Right lobe of liver (tissue), 4 donors: ENCODE data around the gene ZNF692.

Experiments used
- POLR2A ChIP-seq: fragments of 450-650 bp; IDR thresholded peaks from one replicate; pipeline ENCODE4 v1.6.1; 2017; ENCODE audit warnings: antibody characterized with exemption, mild to moderate bottlenecking
- TF ChIP-seq, protein P1 (sequence below), 4 donors: fragments of 200-600 bp in 3 of 4; fragments of 450-650 bp in 1 of 4; IDR thresholded peaks; one replicate each; pipeline versions ENCODE4 v1.5.1 to v1.8.0; 2016 to 2022; ENCODE audit warnings: antibody characterized with exemption in 4 of 4, mild to moderate bottlenecking in 2 of 4
- donor health status: DM: no; HTN: no; CAD: no.
- donor health status: DM: no; HTN: no; CAD: no.
- donor health status: DM: no; HTN: yes; CAD: no.

DNA sequence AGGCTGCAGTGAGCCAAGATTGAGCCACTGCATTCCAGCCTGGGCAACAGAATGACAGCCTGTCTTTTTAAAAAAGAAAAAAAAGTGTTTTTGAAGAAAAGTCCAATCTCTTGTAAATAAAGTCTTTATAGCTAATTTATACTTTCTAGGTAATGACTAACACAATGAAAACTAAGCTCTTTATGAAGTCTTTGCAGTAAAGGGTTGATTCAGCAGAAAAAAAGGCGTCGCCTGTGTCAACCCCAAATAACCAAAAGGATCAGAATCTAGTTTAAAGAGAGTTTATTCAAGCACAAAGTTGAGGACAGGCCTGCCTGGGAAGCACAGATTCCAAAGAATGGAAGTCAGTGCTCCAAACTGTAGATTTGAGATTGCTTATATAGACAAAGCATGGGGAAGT, 32.9 kb upstream of the ZNF692 start:
- TF ChIP-seq, protein P1, sequence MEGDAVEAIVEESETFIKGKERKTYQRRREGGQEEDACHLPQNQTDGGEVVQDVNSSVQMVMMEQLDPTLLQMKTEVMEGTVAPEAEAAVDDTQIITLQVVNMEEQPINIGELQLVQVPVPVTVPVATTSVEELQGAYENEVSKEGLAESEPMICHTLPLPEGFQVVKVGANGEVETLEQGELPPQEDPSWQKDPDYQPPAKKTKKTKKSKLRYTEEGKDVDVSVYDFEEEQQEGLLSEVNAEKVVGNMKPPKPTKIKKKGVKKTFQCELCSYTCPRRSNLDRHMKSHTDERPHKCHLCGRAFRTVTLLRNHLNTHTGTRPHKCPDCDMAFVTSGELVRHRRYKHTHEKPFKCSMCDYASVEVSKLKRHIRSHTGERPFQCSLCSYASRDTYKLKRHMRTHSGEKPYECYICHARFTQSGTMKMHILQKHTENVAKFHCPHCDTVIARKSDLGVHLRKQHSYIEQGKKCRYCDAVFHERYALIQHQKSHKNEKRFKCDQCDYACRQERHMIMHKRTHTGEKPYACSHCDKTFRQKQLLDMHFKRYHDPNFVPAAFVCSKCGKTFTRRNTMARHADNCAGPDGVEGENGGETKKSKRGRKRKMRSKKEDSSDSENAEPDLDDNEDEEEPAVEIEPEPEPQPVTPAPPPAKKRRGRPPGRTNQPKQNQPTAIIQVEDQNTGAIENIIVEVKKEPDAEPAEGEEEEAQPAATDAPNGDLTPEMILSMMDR (IDR thresholded peaks at IDR 0.05) = no peak
- TF ChIP-seq POLR2A = no peak
